ENCODE data around the gene CLTCL1.

Gene CLTCL1

GRCh38 chr22:19150482-19151328 lies 140.8 kb downstream of the CLTCL1 start:
- Histone ChIP-seq H3K36me3 (ENCODE audit: insufficient read depth, low read length) (no peaks in the 10 kb centered on the region), H3K27me3 (ENCODE audit: control insufficient read depth, insufficient read depth, low read length) (peaks cover 63% of the 10 kb centered on the region), H3K9ac (ENCODE audit: low read depth, low read length) (no peak overlapping the region), H3K9me3 (replicated peaks; ENCODE audit: low read length) (no peaks in the 10 kb centered on the region), H3K4me2 (ENCODE audit: low read length) (no peak overlapping the region), H3K4me3 (ENCODE audit: low read length) (no peak overlapping the region), H3K4me1 (ENCODE audit: control insufficient read depth, insufficient read depth, low read length) (no peaks in the 10 kb centered on the region)

- Histone ChIP-seq H3K36me3 (ENCODE audit: insufficient read depth, low read length) (no peaks in the 10 kb centered on the region), H3K27me3 (ENCODE audit: control insufficient read depth, insufficient read depth, low read length) (peaks cover 59% of the 10 kb centered on the region), H3K4me1 (ENCODE audit: control insufficient read depth, insufficient read depth, low read length) (no peaks in the 10 kb centered on the region), H3K4me3 (ENCODE audit: low read length) (no peak within 1 kb of the TSS), H3K4me2 (ENCODE audit: low read length) (peak within 1 kb of the TSS; percentile 52), H3K9ac (ENCODE audit: low read depth, low read length) (no peak within 1 kb of the TSS), H3K9me3 (replicated peaks; ENCODE audit: low read length) (no peaks in the 10 kb centered on the region)
Measured at GRCh38 chr22:19149991-19150390, 141.5 kb downstream of the CLTCL1 start, which contains the start of gene GSC2. TSS of gene GSC2 (minus strand) at chr22:19150292. CDS start at chr22:19150283, 9 bp downstream.

- Histone ChIP-seq H3K4me1 (ENCODE audit: control insufficient read depth, insufficient read depth, low read length) (no peaks in the 10 kb centered on the region), H3K4me2 (ENCODE audit: low read length) (peak overlapping the region; percentile 52), H3K9ac (ENCODE audit: low read depth, low read length) (no peak overlapping the region), H3K4me3 (ENCODE audit: low read length) (no peak overlapping the region), H3K36me3 (ENCODE audit: insufficient read depth, low read length) (no peaks in the 10 kb centered on the region), H3K27me3 (ENCODE audit: control insufficient read depth, insufficient read depth, low read length) (peaks cover 59% of the 10 kb centered on the region), H3K9me3 (replicated peaks; ENCODE audit: low read length) (no peaks in the 10 kb centered on the region)
Measured at GRCh38 chr22:19149047-19149883, 142.3 kb downstream of the CLTCL1 start.

GRCh38 chr22:19148417-19149046 lies 143.0 kb downstream of the CLTCL1 start:
- H3K9ac ChIP-seq (ENCODE audit: low read depth, low read length), result no peak overlapping the region
- H3K27me3 ChIP-seq (ENCODE audit: control insufficient read depth, insufficient read depth, low read length), result peaks cover 55% of the 10 kb centered on the region
- H3K36me3 ChIP-seq (ENCODE audit: insufficient read depth, low read length), result no peaks in the 10 kb centered on the region
- H3K4me2 ChIP-seq (ENCODE audit: low read length), result no peak overlapping the region
- no peaks in the 10 kb centered on the region for H3K9me3 ChIP-seq (replicated peaks; ENCODE audit: low read length)
- no peaks in the 10 kb centered on the region for H3K4me1 ChIP-seq (ENCODE audit: control insufficient read depth, insufficient read depth, low read length)
- no peak overlapping the region for H3K4me3 ChIP-seq (ENCODE audit: low read length)

GRCh38 chr22:19147195-19147780 lies 144.2 kb downstream of the CLTCL1 start:
- Histone ChIP-seq H3K36me3 (ENCODE audit: insufficient read depth, low read length) (peaks cover 4% of the 10 kb centered on the region), H3K9ac (ENCODE audit: low read depth, low read length) (no peak overlapping the region), H3K4me3 (ENCODE audit: low read length) (no peak overlapping the region), H3K4me2 (ENCODE audit: low read length) (no peak overlapping the region), H3K27me3 (ENCODE audit: control insufficient read depth, insufficient read depth, low read length) (peaks cover 48% of the 10 kb centered on the region), H3K4me1 (ENCODE audit: control insufficient read depth, insufficient read depth, low read length) (peaks cover 3% of the 10 kb centered on the region), H3K9me3 (replicated peaks; ENCODE audit: low read length) (no peaks in the 10 kb centered on the region)

GRCh38 chr22:19146215-19146968 lies 145.1 kb downstream of the CLTCL1 start:
- Histone ChIP-seq H3K27me3 (ENCODE audit: control insufficient read depth, insufficient read depth, low read length) (peaks cover 40% of the 10 kb centered on the region), H3K36me3 (ENCODE audit: insufficient read depth, low read length) (peaks cover 11% of the 10 kb centered on the region), H3K4me1 (ENCODE audit: control insufficient read depth, insufficient read depth, low read length) (peaks cover 3% of the 10 kb centered on the region), H3K9ac (ENCODE audit: low read depth, low read length) (no peak overlapping the region), H3K9me3 (replicated peaks; ENCODE audit: low read length) (no peaks in the 10 kb centered on the region), H3K4me3 (ENCODE audit: low read length) (no peak overlapping the region), H3K4me2 (ENCODE audit: low read length) (no peak overlapping the region)

- Histone ChIP-seq H3K27me3 (ENCODE audit: control insufficient read depth, insufficient read depth, low read length) (peaks cover 23% of the 10 kb centered on the region), H3K9me3 (replicated peaks; ENCODE audit: low read length) (no peaks in the 10 kb centered on the region), H3K36me3 (ENCODE audit: insufficient read depth, low read length) (peaks cover 34% of the 10 kb centered on the region), H3K4me1 (ENCODE audit: control insufficient read depth, insufficient read depth, low read length) (peaks cover 3% of the 10 kb centered on the region), H3K4me2 (ENCODE audit: low read length) (peak overlapping the region; percentile 93), H3K9ac (ENCODE audit: low read depth, low read length) (peak overlapping the region; percentile 88), H3K4me3 (ENCODE audit: low read length) (peak overlapping the region; percentile 79)
Measured at GRCh38 chr22:19143967-19144400, 147.5 kb downstream of the CLTCL1 start.

GRCh38 chr22:19143212-19143611 lies 148.3 kb downstream of the CLTCL1 start:
- Histone ChIP-seq H3K36me3 (ENCODE audit: insufficient read depth, low read length) (peaks cover 38% of the 10 kb centered on the region), H3K9ac (ENCODE audit: low read depth, low read length) (no peak overlapping the region), H3K4me2 (ENCODE audit: low read length) (peak overlapping the region; percentile 93), H3K4me3 (ENCODE audit: low read length) (peak overlapping the region; percentile 79), H3K9me3 (replicated peaks; ENCODE audit: low read length) (no peaks in the 10 kb centered on the region), H3K27me3 (ENCODE audit: control insufficient read depth, insufficient read depth, low read length) (peaks cover 15% of the 10 kb centered on the region), H3K4me1 (ENCODE audit: control insufficient read depth, insufficient read depth, low read length) (peaks cover 6% of the 10 kb centered on the region)

GRCh38 chr22:19142394-19142793 lies 149.1 kb downstream of the CLTCL1 start:
- Histone ChIP-seq H3K4me2 (ENCODE audit: low read length) (no peak overlapping the region), H3K4me1 (ENCODE audit: control insufficient read depth, insufficient read depth, low read length) (peaks cover 6% of the 10 kb centered on the region), H3K9me3 (replicated peaks; ENCODE audit: low read length) (no peaks in the 10 kb centered on the region), H3K27me3 (ENCODE audit: control insufficient read depth, insufficient read depth, low read length) (peaks cover 7% of the 10 kb centered on the region), H3K9ac (ENCODE audit: low read depth, low read length) (no peak overlapping the region), H3K36me3 (ENCODE audit: insufficient read depth, low read length) (peaks cover 44% of the 10 kb centered on the region), H3K4me3 (ENCODE audit: low read length) (no peak overlapping the region)

- peaks cover 6% of the 10 kb centered on the region for H3K4me1 ChIP-seq (ENCODE audit: control insufficient read depth, insufficient read depth, low read length)
- H3K36me3 ChIP-seq (ENCODE audit: insufficient read depth, low read length), result peaks cover 60% of the 10 kb centered on the region
- no peak overlapping the region for H3K4me2 ChIP-seq (ENCODE audit: low read length)
- H3K9me3 ChIP-seq (replicated peaks; ENCODE audit: low read length), result no peaks in the 10 kb centered on the region
- no peak overlapping the region for H3K9ac ChIP-seq (ENCODE audit: low read depth, low read length)
- H3K4me3 ChIP-seq (ENCODE audit: low read length), result no peak overlapping the region
- no peaks in the 10 kb centered on the region for H3K27me3 ChIP-seq (ENCODE audit: control insufficient read depth, insufficient read depth, low read length)
Measured at GRCh38 chr22:19139974-19140373, 151.5 kb downstream of the CLTCL1 start.
